Stimulated activated memory B cell treated with anti-CD40 and anti-IgM and Interleukin-4, amounts not matched to agents 10 μg/mL and 1 μg/mL and 100 μg/mL, for 72 hours (primary cell): ENCODE results near the gene HMGA1.

Experiments used
- ATAC-seq: fragments of 150-1000 bp; cut with Tn5 transposase; 2 replicates; pipeline ENCODE4 v1.10.0; 2021
- H3K27ac Mint-ChIP-seq: one replicate; pipeline ENCODE4 v1.8.0; 2022; ENCODE audit warnings: mild to moderate bottlenecking, mixed read lengths
- H3K27me3 Mint-ChIP-seq: one replicate; pipeline ENCODE4 v1.8.0; 2022; ENCODE audit warnings: mixed read lengths
- H3K36me3 Mint-ChIP-seq: one replicate; pipeline ENCODE4 v1.8.0; 2022; ENCODE audit warnings: mixed read lengths
- H3K4me1 Mint-ChIP-seq: one replicate; pipeline ENCODE4 v1.8.0; 2022; ENCODE audit warnings: mixed read lengths
- H3K4me3 Mint-ChIP-seq: one replicate; pipeline ENCODE4 v1.8.0; 2022; ENCODE audit warnings: mild to moderate bottlenecking, moderate library complexity, mixed read lengths
- H3K9me3 Mint-ChIP-seq: one replicate; pipeline ENCODE4 v1.8.0; 2022; ENCODE audit warnings: mixed read lengths

The HMGA1 gene

DNA sequence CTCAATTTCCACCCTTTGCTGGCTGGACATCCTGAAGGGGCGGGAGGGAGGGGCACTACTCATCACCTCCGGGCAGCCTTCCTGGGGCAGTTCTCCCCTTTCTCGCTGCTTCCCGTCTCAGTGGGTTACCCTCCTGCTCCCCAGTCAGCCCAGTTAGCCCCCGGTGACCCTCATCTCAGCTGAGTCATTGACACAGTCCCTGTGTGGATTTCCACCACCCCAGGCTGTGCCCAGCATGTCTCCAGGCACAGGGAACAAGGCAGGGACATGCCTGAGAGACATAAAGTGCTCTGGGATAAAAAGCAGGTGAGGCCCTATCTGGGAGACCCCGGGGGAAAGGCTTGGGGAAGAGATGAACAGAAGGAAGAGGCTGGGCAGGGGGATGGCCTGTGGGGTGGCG is 29.9 kb upstream of the HMGA1 start:
- H3K27ac Mint-ChIP-seq, result no peak overlapping the region
- ATAC-seq, result no peak
- no peaks in the 10 kb centered on the region for H3K27me3 Mint-ChIP-seq
- H3K36me3 Mint-ChIP-seq, result no peaks in the 10 kb centered on the region
- no peaks in the 10 kb centered on the region for H3K4me1 Mint-ChIP-seq
- H3K4me3 Mint-ChIP-seq, result no peak overlapping the region
- no peaks in the 10 kb centered on the region for H3K9me3 Mint-ChIP-seq

DNA sequence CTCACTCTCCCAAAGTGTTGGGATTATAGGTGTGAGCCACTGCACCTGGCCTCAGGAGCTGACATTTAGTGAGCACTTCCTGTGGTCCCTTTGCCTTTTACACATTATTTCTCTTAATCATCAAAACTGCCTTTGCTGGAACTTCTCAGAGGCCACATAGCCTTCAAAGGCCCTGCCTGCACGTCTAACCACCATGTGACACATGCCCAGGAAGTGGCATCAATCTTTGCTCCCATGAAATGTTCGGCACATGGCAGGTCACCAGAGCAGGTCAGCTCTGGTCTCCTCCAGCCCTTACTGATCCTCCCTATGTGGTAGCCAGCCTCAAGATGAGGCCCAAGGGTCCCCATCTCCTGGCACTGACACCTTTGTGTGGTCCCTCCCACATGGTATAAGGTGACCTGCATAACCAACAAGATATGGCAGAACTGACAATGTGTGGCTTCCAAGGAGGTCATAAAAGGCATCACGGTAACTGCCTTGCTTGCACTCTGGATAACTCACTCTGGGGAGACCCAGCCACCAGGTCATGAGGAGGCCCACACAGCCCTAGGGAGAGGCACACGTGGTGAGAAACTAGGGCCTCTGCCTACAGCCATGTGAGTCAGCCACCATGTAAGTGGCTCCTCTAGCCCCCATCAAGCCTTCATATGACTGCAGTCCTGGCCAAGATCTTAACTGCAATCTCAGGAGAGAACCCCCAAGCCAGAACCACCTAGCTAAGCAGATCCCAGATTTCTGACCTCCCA is 28.8 kb upstream of the HMGA1 start:
- H3K36me3 Mint-ChIP-seq, result no peaks in the 10 kb centered on the region
- no peak for ATAC-seq
- H3K4me1 Mint-ChIP-seq, result no peaks in the 10 kb centered on the region
- no peaks in the 10 kb centered on the region for H3K27me3 Mint-ChIP-seq
- H3K27ac Mint-ChIP-seq, result no peak overlapping the region
- no peak overlapping the region for H3K4me3 Mint-ChIP-seq
- H3K9me3 Mint-ChIP-seq, result no peaks in the 10 kb centered on the region

DNA sequence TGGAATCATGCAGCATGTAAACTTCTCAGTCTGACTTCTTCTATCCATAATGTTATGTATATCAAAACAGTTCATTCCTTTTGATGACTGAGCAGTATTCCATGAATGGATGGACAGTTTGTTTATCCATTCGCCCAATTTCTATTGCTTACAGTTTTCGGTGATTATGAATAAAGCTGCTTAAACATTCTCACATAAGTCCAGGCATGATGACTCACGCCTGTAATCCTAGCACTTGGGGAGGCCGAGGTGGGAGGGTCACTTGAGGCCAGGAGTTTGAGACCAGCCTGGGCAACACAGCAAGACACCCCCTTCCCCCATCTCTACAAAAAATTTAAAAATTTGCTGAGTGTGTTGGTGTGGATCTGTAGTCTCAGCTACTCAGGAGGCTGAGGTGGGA is 22.9 kb upstream of the HMGA1 start:
- Mint-ChIP-seq H3K9me3 (no peaks in the 10 kb centered on the region), H3K4me1 (peaks cover 2% of the 10 kb centered on the region), H3K36me3 (no peaks in the 10 kb centered on the region), H3K4me3 (no peak overlapping the region), H3K27ac (no peak overlapping the region), H3K27me3 (no peaks in the 10 kb centered on the region)
- no peak for ATAC-seq

DNA sequence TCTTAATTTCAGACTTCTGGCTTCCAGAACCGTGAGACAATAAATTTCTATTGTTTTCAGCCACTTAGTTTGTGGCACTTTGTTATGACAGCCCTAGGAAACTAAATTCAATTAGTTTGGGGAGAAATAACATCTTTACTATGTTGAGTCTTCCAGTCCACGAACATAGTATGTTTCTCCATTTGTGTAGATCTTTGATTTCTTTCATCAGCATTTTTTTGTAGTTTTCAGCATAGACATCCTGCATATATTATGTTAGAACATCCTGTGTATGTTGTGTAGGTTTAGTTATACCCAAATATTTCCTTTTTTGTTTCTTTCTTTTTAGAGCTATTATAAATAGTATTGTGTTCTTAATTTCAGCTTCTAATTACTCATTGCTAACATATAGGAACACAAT is 18.0 kb upstream of the HMGA1 start:
- H3K9me3 Mint-ChIP-seq, result no peaks in the 10 kb centered on the region
- H3K36me3 Mint-ChIP-seq, result no peaks in the 10 kb centered on the region
- no peaks in the 10 kb centered on the region for H3K27me3 Mint-ChIP-seq
- peak overlapping the region; percentile 82 for H3K27ac Mint-ChIP-seq
- no peak overlapping the region for H3K4me3 Mint-ChIP-seq
- ATAC-seq, result no peak
- peaks cover 18% of the 10 kb centered on the region for H3K4me1 Mint-ChIP-seq

DNA sequence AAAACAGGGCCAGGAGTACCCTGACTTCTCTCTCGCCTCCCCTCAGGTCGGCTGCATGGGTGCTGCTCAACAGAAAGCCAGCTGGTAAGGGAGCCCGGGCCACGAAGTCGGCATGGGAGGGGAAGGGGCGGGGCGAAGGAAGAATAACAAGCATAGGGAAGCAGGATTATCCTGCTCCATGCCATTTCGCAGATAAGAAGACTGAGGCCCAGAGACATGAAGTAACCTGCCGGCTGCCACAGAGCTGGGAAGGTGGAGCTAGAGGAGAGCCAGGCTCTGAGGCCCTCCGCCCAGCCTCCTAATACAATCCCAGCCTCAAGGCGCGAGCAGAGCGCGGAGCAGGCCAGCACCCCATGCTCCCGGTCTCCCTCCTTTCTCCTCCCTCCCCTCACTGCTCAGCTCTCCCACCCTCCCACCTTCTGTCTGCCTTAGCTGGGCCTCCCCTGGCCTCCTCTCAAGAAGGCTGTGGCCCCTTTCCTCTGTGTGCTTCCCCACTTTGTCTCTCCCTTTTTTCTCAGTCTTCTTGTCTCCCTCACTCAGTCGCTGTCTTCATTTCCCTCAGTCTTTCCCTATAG is 13.2 kb upstream of the HMGA1 start:
- H3K4me3 Mint-ChIP-seq, result peak overlapping the region; percentile 61
- H3K27me3 Mint-ChIP-seq, result no peaks in the 10 kb centered on the region
- H3K9me3 Mint-ChIP-seq, result no peaks in the 10 kb centered on the region

GRCh38 chr6:34223956-34224940 is 12.4 kb upstream of the HMGA1 start:
- Mint-ChIP-seq H3K4me3 (peak overlapping the region; percentile 61), H3K36me3 (no peaks in the 10 kb centered on the region), H3K9me3 (no peaks in the 10 kb centered on the region), H3K4me1 (peaks cover 44% of the 10 kb centered on the region), H3K27ac (peak overlapping the region; percentile 71), H3K27me3 (no peaks in the 10 kb centered on the region)
- peak; percentile 99 for ATAC-seq

More for the DNA sequence above, 13.2 kb upstream of the HMGA1 start:
- H3K36me3 Mint-ChIP-seq, result no peaks in the 10 kb centered on the region
- peak; percentile 14 for ATAC-seq
- H3K4me1 Mint-ChIP-seq, result peaks cover 43% of the 10 kb centered on the region
- H3K27ac Mint-ChIP-seq, result peak overlapping the region; percentile 71

DNA sequence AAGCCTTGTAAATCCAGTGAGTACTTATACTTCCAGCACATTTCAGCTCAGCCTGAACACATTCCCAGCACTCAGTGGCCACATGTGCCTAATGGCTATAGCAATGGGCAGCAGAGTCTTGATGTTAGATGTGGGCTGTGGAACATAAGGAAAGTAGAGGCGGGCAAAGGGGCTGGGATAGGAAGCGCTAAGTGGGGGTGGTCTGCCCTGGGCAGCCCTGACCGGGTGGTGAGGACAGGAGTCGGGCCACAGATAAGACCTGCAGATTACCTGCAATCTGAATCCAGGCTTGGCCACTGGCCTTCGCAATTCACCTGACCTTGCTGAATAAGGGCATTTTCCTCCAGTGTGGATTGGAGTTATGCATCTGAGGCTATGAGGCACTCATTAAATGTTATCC is 11.1 kb upstream of the HMGA1 start:
- H3K9me3 Mint-ChIP-seq, result no peaks in the 10 kb centered on the region
- H3K4me1 Mint-ChIP-seq, result peaks cover 36% of the 10 kb centered on the region
- no peaks in the 10 kb centered on the region for H3K36me3 Mint-ChIP-seq
- no peak for ATAC-seq
- H3K27me3 Mint-ChIP-seq, result no peaks in the 10 kb centered on the region
- no peak overlapping the region for H3K4me3 Mint-ChIP-seq
- H3K27ac Mint-ChIP-seq, result peak overlapping the region; percentile 71

DNA sequence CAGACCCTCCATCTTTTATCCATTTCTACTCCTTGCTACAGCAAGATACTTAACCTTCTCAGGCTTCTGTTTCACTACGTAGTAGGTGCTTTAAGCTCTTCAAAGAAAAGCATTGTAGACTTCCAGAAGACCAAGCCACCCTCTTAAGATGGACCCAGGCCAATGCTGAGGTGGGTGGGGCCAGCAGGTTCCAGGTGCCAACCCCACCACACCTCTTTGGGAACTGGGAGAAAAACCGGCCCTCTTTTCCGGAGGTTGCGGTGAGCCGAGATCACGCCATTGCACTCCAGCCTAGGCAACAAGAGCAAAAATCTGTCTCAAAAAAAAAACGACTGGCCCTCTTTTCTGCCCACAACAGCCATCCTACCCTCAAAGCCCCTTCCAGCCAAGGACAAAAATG is 10.6 kb upstream of the HMGA1 start:
- H3K4me3 Mint-ChIP-seq, result no peak overlapping the region
- H3K27me3 Mint-ChIP-seq, result no peaks in the 10 kb centered on the region
- no peak for ATAC-seq
- H3K9me3 Mint-ChIP-seq, result no peaks in the 10 kb centered on the region
- H3K4me1 Mint-ChIP-seq, result peaks cover 36% of the 10 kb centered on the region
- peak overlapping the region; percentile 71 for H3K27ac Mint-ChIP-seq
- no peaks in the 10 kb centered on the region for H3K36me3 Mint-ChIP-seq

GRCh38 chr6:34226731-34227586 is 9.7 kb upstream of the HMGA1 start:
- Mint-ChIP-seq H3K27ac (peak overlapping the region; percentile 71), H3K9me3 (no peaks in the 10 kb centered on the region), H3K4me3 (no peak overlapping the region), H3K4me1 (peaks cover 36% of the 10 kb centered on the region), H3K36me3 (no peaks in the 10 kb centered on the region), H3K27me3 (no peaks in the 10 kb centered on the region)
- ATAC-seq, result no peak

- H3K27me3 Mint-ChIP-seq, result no peaks in the 10 kb centered on the region
- ATAC-seq, result no peak
- peak overlapping the region; percentile 71 for H3K27ac Mint-ChIP-seq
- H3K36me3 Mint-ChIP-seq, result no peaks in the 10 kb centered on the region
- H3K4me1 Mint-ChIP-seq, result peaks cover 36% of the 10 kb centered on the region
- no peak overlapping the region for H3K4me3 Mint-ChIP-seq
- no peaks in the 10 kb centered on the region for H3K9me3 Mint-ChIP-seq
Measured at GRCh38 chr6:34227761-34228421, 8.8 kb upstream of the HMGA1 start.

GRCh38 chr6:34229877-34230276 is 6.8 kb upstream of the HMGA1 start:
- Mint-ChIP-seq H3K27me3 (no peaks in the 10 kb centered on the region), H3K9me3 (no peaks in the 10 kb centered on the region), H3K4me1 (peaks cover 37% of the 10 kb centered on the region), H3K27ac (peak overlapping the region; percentile 4), H3K36me3 (no peaks in the 10 kb centered on the region), H3K4me3 (no peak overlapping the region)
- no peak for ATAC-seq

- Mint-ChIP-seq H3K27me3 (no peaks in the 10 kb centered on the region), H3K36me3 (no peaks in the 10 kb centered on the region), H3K4me3 (no peak overlapping the region), H3K4me1 (peaks cover 40% of the 10 kb centered on the region), H3K27ac (peak overlapping the region; percentile 4), H3K9me3 (no peaks in the 10 kb centered on the region)
- no peak for ATAC-seq
Measured at GRCh38 chr6:34230653-34231371, 5.9 kb upstream of the HMGA1 start.

DNA sequence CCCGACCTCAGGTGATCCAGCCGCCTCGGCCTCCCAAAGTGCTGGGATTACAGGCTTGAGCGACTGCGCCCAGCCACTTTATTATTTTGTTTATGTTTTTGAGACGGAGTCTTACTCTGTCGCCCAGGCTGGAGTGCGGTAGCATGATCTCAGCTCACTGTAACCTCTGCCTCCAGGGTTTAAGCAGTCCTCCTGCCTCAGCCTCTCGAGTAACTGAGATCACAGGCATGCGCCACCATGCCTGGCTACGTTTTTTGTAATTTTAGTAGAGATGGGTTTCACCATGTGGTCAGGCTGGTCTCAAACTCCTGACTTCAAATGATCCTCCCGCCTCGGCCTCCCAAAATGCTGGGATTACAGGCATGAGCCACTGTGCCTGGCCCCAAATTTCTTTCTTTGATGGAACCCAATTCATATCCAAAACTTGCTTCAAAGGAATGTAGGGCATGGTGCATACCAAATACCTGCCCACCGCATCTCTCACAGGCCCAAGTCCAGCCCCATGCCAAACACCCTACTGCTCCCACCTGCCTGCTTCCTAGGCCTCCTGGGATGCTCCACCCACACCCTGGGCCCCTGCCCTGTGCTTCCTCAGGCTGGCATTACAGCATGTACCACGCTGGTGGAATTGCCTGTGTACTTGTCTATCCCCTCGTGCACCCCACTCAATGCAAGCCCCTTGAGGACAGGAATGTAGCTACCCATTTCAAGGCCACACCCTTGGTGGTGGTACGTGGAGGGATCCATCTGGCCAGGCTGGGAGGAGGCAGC is 4.9 kb upstream of the HMGA1 start:
- Mint-ChIP-seq H3K9me3 (no peaks in the 10 kb centered on the region), H3K27me3 (no peaks in the 10 kb centered on the region), H3K36me3 (no peaks in the 10 kb centered on the region), H3K27ac (peak overlapping the region; percentile 4), H3K4me1 (peaks cover 39% of the 10 kb centered on the region), H3K4me3 (no peak overlapping the region)
- no peak for ATAC-seq
